Endodermal cell (in vitro differentiated cells): Measurements from ENCODE around the gene DHRS11. TPM values are rescaled to one million over a fixed set of nuclear protein-coding genes. Genes with fewer than 3 reads are reported as not detected.

Experiments
- DNase-seq: peaks from one replicate; pipeline ENCODE4 v3.0.0-alpha.2; 2017
- H3K27ac ChIP-seq: 2 replicates; pipeline ENCODE4 v1.5.1; 2013; ENCODE audit warnings: mild to moderate bottlenecking, low read depth, low read length, moderate library complexity
- H3K27me3 ChIP-seq: 2 replicates; pipeline ENCODE4 v1.6.1; 2013; ENCODE audit warnings: mild to moderate bottlenecking, low read length, moderate library complexity; ENCODE audit not compliant: insufficient read depth, control insufficient read depth, poor library complexity, severe bottlenecking
- H3K36me3 ChIP-seq: 2 replicates; pipeline ENCODE4 v1.7.0; 2013; ENCODE audit warnings: mild to moderate bottlenecking, low read length, moderate library complexity; ENCODE audit not compliant: control insufficient read depth, insufficient read depth
- H3K4me1 ChIP-seq: one replicate; pipeline ENCODE4 v1.7.0; 2013; ENCODE audit warnings: low read length; ENCODE audit not compliant: control insufficient read depth, insufficient read depth
- H3K4me3 ChIP-seq: 2 replicates; pipeline ENCODE4 v1.5.1; 2013; ENCODE audit warnings: mild to moderate bottlenecking, low read length, moderate library complexity
- H3K9ac ChIP-seq: 2 replicates; pipeline ENCODE4 v1.6.1; 2013; ENCODE audit warnings: mild to moderate bottlenecking, low read length, moderate library complexity; ENCODE audit not compliant: poor library complexity, severe bottlenecking; ENCODE audit errors: extremely low read depth
- H3K9me3 ChIP-seq: 2 replicates; pipeline ENCODE4 v1.6.1; 2013; ENCODE audit warnings: mild to moderate bottlenecking, low read length, moderate library complexity; ENCODE audit not compliant: control insufficient read depth
- H3K27ac Mint-ChIP-seq: 2 replicates; pipeline ENCODE4 v1.8.0; 2020; ENCODE audit warnings: mixed read lengths
- H3K27me3 Mint-ChIP-seq: 2 replicates; pipeline ENCODE4 v1.8.0; 2021; ENCODE audit warnings: mild to moderate bottlenecking, mixed read lengths; ENCODE audit not compliant: insufficient read depth
- H3K36me3 Mint-ChIP-seq: 2 replicates; pipeline ENCODE4 v1.8.0; 2020; ENCODE audit warnings: low read depth, mixed read lengths
- H3K4me1 Mint-ChIP-seq: 2 replicates; pipeline ENCODE4 v1.8.0; 2020; ENCODE audit warnings: mixed read lengths
- H3K4me3 Mint-ChIP-seq: 2 replicates; pipeline ENCODE4 v1.8.0; 2020; ENCODE audit warnings: mild to moderate bottlenecking, moderate library complexity, mixed read lengths
- H3K9me3 Mint-ChIP-seq: 2 replicates; pipeline ENCODE4 v1.8.0; 2020; ENCODE audit warnings: mild to moderate bottlenecking, mixed read lengths
- CTCF ChIP-seq: fragments of 200-600 bp; sonication (generic); conservative IDR thresholded peaks from 2 replicates; pipeline ENCODE4 v1.5.0; 2021; ENCODE audit warnings: antibody characterized with exemption, mild to moderate bottlenecking
- WGBS, 2 experiments: methylation state at CpG; one replicate each; pipeline versions ENCODE4 v1.1.5 to v1.1.7; 2013; ENCODE audit warnings: missing lambda C conversion rate in 2 of 2, mixed read lengths in 1 of 2; ENCODE audit not compliant: insufficient coverage in 1 of 2, insufficient read length in 1 of 2; 5-methylcytosine and 5-hydroxymethylcytosine counted together
- total RNA-seq, 2 donors: library from RNA; stranded (reverse); fragmentation: NEBNext Ultra II Directional in 1 of 2; extraction: Animal tissue kit (Norgen Biotek cat#: 25700) in 1 of 2; gene quantifications; 2 replicates in 1 of 2; 3 replicates in 1 of 2; pipeline ENCODE4 v1.2.1, GENCODE V29; 2021

Gene DHRS11
- total RNA-seq, 2 donors from 2014 or later = 25.5 to 28.5 TPM

- no peak for TF ChIP-seq CTCF
- Histone ChIP-seq H3K27ac (no peak overlapping the region), H3K9ac (no peak overlapping the region), H3K9me3 (no peaks in the 10 kb centered on the region), H3K36me3 (peaks cover 47% of the 10 kb centered on the region), H3K4me3 (no peak overlapping the region), H3K27me3 (no peaks in the 10 kb centered on the region), H3K4me1 (peaks cover 18% of the 10 kb centered on the region)
- Mint-ChIP-seq H3K27me3 (no peaks in the 10 kb centered on the region), H3K36me3 (peaks cover 26% of the 10 kb centered on the region), H3K4me3 (no peak overlapping the region), H3K27ac (no peak overlapping the region), H3K9me3 (no peaks in the 10 kb centered on the region), H3K4me1 (peaks cover 29% of the 10 kb centered on the region)
- no peak for DNase-seq
- WGBS, 2 experiments = 91% methylated on average over 6 of the region's 6 CpGs; no CpG with 5 or more reads in 1 of the 2 experiments
Measured at GRCh38 chr17:36597226-36597625, 5.5 kb downstream of the DHRS11 start.

GRCh38 chr17:36597866-36598777 lies 6.4 kb downstream of the DHRS11 start:
- Mint-ChIP-seq H3K27me3 (no peaks in the 10 kb centered on the region), H3K27ac (no peak overlapping the region)

GRCh38 chr17:36598951-36599401 lies 7.3 kb downstream of the DHRS11 start:
- Histone ChIP-seq H3K9ac (no peak overlapping the region), H3K4me3 (no peak overlapping the region), H3K27ac (no peak overlapping the region), H3K36me3 (peaks cover 44% of the 10 kb centered on the region), H3K27me3 (no peaks in the 10 kb centered on the region), H3K4me1 (peaks cover 6% of the 10 kb centered on the region), H3K9me3 (no peaks in the 10 kb centered on the region)
- no peak overlapping the region for H3K27ac Mint-ChIP-seq
- H3K36me3 Mint-ChIP-seq = peaks cover 26% of the 10 kb centered on the region
- DNase-seq = no peak
- no peak for TF ChIP-seq CTCF
- no peaks in the 10 kb centered on the region for H3K27me3 Mint-ChIP-seq
- no peak overlapping the region for H3K4me3 Mint-ChIP-seq
- no peaks in the 10 kb centered on the region for H3K9me3 Mint-ChIP-seq
- peaks cover 18% of the 10 kb centered on the region for H3K4me1 Mint-ChIP-seq
- 94 to 95% methylated on average over 9 to 13 of the region's 13 CpGs for WGBS, 2 experiments

More at GRCh38 chr17:36597866-36598777, 6.4 kb downstream of the DHRS11 start:
- Histone ChIP-seq H3K4me3 (no peak overlapping the region), H3K27ac (no peak overlapping the region), H3K9me3 (no peaks in the 10 kb centered on the region), H3K27me3 (no peaks in the 10 kb centered on the region), H3K36me3 (peaks cover 47% of the 10 kb centered on the region), H3K4me1 (peaks cover 14% of the 10 kb centered on the region), H3K9ac (no peak overlapping the region)
- Mint-ChIP-seq H3K4me3 (no peak overlapping the region), H3K36me3 (peaks cover 26% of the 10 kb centered on the region), H3K9me3 (no peaks in the 10 kb centered on the region), H3K4me1 (peaks cover 23% of the 10 kb centered on the region)
- 81 to 92% methylated on average over 11 of the region's 11 CpGs for WGBS, 2 experiments
- TF ChIP-seq CTCF = no peak
- DNase-seq = no peak
